ENCODE data around the gene LBHD1. TPM values are rescaled to one million over a fixed set of nuclear protein-coding genes. Genes with fewer than 3 reads are reported as not detected.

LBHD1 gene
- total and polyA plus RNA-seq, 2 of the 13 experiments (the other 11 are each of a cell fraction or from before 2014, with no cell fraction given) = 3.2 to 3.7 TPM

DNA sequence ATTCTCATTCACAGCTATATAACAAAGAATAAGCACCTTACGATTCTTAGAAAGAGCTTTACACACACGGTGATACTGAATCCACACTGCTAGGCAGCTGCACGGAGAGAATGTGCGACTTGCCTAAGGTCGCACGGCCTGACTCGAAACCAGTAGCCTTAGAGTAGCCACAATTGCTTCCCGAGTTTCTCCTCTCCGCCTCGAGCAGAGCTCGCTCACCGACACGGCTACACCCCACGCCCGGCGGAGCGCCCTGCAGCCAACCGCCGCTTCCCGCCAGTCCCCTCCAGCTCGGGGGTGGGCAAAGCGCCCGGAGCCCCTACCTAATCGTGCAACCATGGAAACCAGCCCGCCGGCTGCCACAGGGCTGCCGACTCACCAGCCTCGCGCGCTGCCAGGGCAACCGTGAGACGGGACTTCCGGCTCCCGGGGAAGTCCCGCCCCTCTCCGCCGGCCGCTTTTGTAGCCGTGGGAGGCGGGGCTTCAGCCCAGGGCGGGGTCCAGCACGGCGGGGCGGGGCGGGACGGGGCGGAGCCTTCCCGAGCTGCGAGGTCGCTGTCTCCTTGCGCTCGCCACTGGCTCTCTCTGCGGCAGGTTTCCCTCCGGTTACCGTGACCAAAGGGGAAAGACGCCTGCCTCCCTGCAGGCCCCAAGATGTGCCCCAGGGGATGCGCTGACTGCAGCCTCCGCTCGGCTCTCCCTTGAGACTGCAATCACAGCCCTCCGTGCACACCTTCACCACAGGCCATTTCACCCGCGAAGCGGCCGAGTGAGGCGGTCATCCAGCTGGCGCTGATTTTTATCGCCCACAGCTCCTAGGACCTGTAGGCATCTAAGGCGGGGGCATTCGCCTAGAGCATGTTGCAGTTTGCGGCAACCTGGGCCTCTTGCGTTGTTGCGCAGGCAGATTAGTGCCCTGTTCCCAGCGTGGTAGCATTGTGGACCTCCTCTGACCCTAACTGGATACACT lies 34.1 kb upstream of the LBHD1 start (continued):
- TF ChIP-seq ZNF646 (CRISPR knock-in tag; IDR thresholded peaks at IDR 0.05) (no peak), ZNF800 (CRISPR knock-in tag; IDR thresholded peaks at IDR 0.05) (no peak), PLRG1 (conservative IDR thresholded peaks at IDR 0.05) (no peak), HCFC1 (IDR thresholded peaks at IDR 0.05; ENCODE audit: low read depth, low read length) (no peak), JUNB (CRISPR knock-in tag; IDR thresholded peaks at IDR 0.05; ENCODE audit: borderline replicate concordance) (no peak), SMC3 (IDR thresholded peaks at IDR 0.05; ENCODE audit: low read length) (no peak), ZNF224 (CRISPR knock-in tag; IDR thresholded peaks at IDR 0.05) (no peak), RFX1 (IDR thresholded peaks at IDR 0.05) (peak; percentile 90), HOXA7 (CRISPR knock-in tag; IDR thresholded peaks at IDR 0.05) (no peak), ZFP36L1 (CRISPR knock-in tag; IDR thresholded peaks at IDR 0.05) (no peak), TRIM24 (CRISPR knock-in tag; IDR thresholded peaks at IDR 0.05) (no peak), ZKSCAN1 (IDR thresholded peaks at IDR 0.05; ENCODE audit: low read length) (no peak), ZNF746 (CRISPR knock-in tag; IDR thresholded peaks at IDR 0.05) (no peak), ZBTB26 (CRISPR knock-in tag; IDR thresholded peaks at IDR 0.05; ENCODE audit: borderline replicate concordance) (0 out of 2 replicates have a peak, but pooled peaks have one; percentile 12), ZNF121 (CRISPR knock-in tag; IDR thresholded peaks at IDR 0.05) (no peak), ZNF20 (CRISPR knock-in tag; IDR thresholded peaks at IDR 0.05) (no peak)
- TF ChIP-seq, protein P1, sequence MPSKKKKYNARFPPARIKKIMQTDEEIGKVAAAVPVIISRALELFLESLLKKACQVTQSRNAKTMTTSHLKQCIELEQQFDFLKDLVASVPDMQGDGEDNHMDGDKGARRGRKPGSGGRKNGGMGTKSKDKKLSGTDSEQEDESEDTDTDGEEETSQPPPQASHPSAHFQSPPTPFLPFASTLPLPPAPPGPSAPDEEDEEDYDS (CRISPR knock-in tag; IDR thresholded peaks at IDR 0.05) = peak; percentile 90
- TF ChIP-seq, protein P2, sequence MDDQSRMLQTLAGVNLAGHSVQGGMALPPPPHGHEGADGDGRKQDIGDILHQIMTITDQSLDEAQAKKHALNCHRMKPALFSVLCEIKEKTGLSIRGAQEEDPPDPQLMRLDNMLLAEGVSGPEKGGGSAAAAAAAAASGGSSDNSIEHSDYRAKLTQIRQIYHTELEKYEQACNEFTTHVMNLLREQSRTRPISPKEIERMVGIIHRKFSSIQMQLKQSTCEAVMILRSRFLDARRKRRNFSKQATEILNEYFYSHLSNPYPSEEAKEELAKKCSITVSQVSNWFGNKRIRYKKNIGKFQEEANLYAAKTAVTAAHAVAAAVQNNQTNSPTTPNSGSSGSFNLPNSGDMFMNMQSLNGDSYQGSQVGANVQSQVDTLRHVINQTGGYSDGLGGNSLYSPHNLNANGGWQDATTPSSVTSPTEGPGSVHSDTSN (CRISPR knock-in tag; IDR thresholded peaks at IDR 0.05; ENCODE audit: borderline replicate concordance) = no peak

Measured in HepG2 (cell line).